CD4-positive, alpha-beta T cell treated with Interleukin-6 for 4 hours (primary cell): ENCODE measurements around the gene ST6GALNAC3.

Experiments used
- DNase-seq: peaks from one replicate; pipeline ENCODE4 v3.0.0-alpha.2; 2020; ENCODE audit warnings: mixed read lengths

Gene ST6GALNAC3

GRCh38 chr1:76371941-76372340 is 297.4 kb downstream of the ST6GALNAC3 start:
- DNase-seq = no peak

GRCh38 chr1:76374086-76374485 is 299.5 kb downstream of the ST6GALNAC3 start:
- DNase-seq = no peak

GRCh38 chr1:76377247-76377646 is 302.7 kb downstream of the ST6GALNAC3 start:
- DNase-seq = no peak

- DNase-seq = no peak
These were observed 305.0 kb downstream of the ST6GALNAC3 start for GRCh38 chr1:76379506-76379905.

- DNase-seq = no peak
These were observed 307.0 kb downstream of the ST6GALNAC3 start for GRCh38 chr1:76381450-76382097.

- no peak for DNase-seq
These were observed 313.7 kb downstream of the ST6GALNAC3 start for GRCh38 chr1:76388261-76388660.

GRCh38 chr1:76390456-76390855 is 315.9 kb downstream of the ST6GALNAC3 start:
- DNase-seq = no peak

- no peak for DNase-seq
These were observed 320.5 kb downstream of the ST6GALNAC3 start for GRCh38 chr1:76395059-76395458.

GRCh38 chr1:76402128-76402527 is 327.6 kb downstream of the ST6GALNAC3 start:
- no peak for DNase-seq

GRCh38 chr1:76408303-76408702 is 333.8 kb downstream of the ST6GALNAC3 start:
- DNase-seq = no peak

GRCh38 chr1:76410499-76410898 is 336.0 kb downstream of the ST6GALNAC3 start:
- DNase-seq = no peak

- no peak for DNase-seq
These were observed 344.0 kb downstream of the ST6GALNAC3 start for GRCh38 chr1:76418531-76418930.

- DNase-seq = no peak
These were observed 345.1 kb downstream of the ST6GALNAC3 start for GRCh38 chr1:76419603-76420002.

GRCh38 chr1:76425201-76426145 is 350.9 kb downstream of the ST6GALNAC3 start:
- DNase-seq = no peak

- DNase-seq = no peak
These were observed 352.1 kb downstream of the ST6GALNAC3 start for GRCh38 chr1:76426606-76427005.

- DNase-seq = no peak
These were observed 353.5 kb downstream of the ST6GALNAC3 start for GRCh38 chr1:76428028-76428427.

- DNase-seq = no peak
These were observed 356.0 kb downstream of the ST6GALNAC3 start for GRCh38 chr1:76430531-76430930.

GRCh38 chr1:76433526-76433925 is 359.0 kb downstream of the ST6GALNAC3 start:
- no peak for DNase-seq

GRCh38 chr1:76443217-76443616 is 368.7 kb downstream of the ST6GALNAC3 start:
- DNase-seq = no peak

GRCh38 chr1:76444773-76445172 is 370.2 kb downstream of the ST6GALNAC3 start:
- DNase-seq = no peak

GRCh38 chr1:76450229-76450628 is 375.7 kb downstream of the ST6GALNAC3 start:
- no peak for DNase-seq

GRCh38 chr1:76463278-76463677 is 388.7 kb downstream of the ST6GALNAC3 start:
- DNase-seq = no peak

GRCh38 chr1:76463849-76464248 is 389.3 kb downstream of the ST6GALNAC3 start:
- no peak for DNase-seq

GRCh38 chr1:76465030-76465429 is 390.5 kb downstream of the ST6GALNAC3 start:
- DNase-seq = no peak
